22Rv1 (cell line): ENCODE results near the gene CHST4.

Source experiments
- H3K27ac ChIP-seq: fragments of 450-650 bp; 2 replicates; pipeline ENCODE4 v1.5.1; 2017
- CTCF ChIP-seq: fragments of 450-650 bp; IDR thresholded peaks from 2 replicates; pipeline ENCODE4 v1.5.1; 2017; ENCODE audit warnings: mild to moderate bottlenecking
- ZFX ChIP-seq: fragments of 450-650 bp; IDR thresholded peaks from 2 replicates; pipeline ENCODE4 v1.6.1; 2017; ENCODE audit warnings: antibody characterized with exemption, borderline replicate concordance

CHST4 gene

DNA sequence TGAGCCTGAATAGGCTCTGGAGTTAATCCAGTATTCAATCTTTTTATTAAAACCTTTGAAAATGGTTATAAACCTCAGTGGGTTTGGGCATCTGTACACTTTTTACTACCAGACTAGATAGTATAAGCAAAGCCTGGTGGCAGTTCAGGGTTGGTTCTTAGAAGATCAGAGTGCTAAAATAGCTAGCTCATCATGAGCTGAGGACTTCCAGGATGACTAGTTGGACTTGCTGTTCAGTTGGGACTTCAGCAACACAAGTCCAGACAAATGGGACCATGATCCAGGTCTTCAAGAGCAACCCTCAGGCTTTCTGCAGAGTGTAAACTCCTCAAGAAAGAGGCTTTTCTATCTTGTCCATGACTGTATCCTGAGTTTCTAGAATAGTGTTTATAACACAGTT is 35.9 kb upstream of the CHST4 start:
- no peak overlapping the region for H3K27ac ChIP-seq
- TF ChIP-seq ZFX (no peak), CTCF (no peak)

GRCh38 chr16:71491054-71491453 is 35.2 kb upstream of the CHST4 start:
- H3K27ac ChIP-seq, result no peak overlapping the region
- TF ChIP-seq ZFX (no peak), CTCF (no peak)

DNA sequence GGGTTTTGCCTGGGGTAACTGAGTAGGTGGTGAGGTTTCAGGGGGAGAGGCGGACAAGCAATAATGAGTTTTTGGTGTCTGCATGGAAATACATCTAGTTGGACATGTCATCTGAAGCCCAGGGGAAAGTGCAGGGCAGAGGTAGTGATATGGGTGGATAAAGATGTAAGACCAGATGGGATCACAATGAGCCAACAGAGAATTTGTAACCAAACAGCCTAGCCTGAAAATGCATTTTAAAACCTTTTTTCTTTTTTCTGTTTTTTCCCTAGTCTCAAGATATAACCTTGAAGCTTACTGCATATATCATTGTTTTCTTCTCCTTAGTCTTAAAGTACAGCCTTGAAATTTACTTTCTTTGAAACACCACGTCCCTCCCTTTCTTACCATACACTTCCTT is 33.4 kb upstream of the CHST4 start:
- TF ChIP-seq CTCF, result no peak
- TF ChIP-seq ZFX, result no peak
- H3K27ac ChIP-seq, result no peak overlapping the region

DNA sequence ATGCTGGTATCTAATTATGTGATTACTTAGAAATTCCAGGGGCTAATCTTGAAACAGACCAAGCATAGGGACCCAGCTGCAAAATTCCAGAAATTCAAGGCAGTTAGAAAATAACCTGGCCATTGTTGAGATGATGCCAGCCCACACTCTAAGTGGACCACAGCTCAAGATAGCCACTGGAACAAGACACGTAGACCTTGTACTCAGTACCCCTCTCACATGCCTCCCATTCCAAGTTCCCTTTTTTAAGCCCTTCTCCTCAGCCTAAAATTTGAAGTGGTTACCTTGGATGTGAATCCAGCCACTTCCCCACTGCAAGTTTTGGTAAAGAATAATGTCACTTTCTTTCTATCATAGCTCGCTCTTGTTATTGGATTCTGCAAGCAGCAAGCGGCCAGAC is 33.0 kb upstream of the CHST4 start:
- no peak for TF ChIP-seq CTCF
- TF ChIP-seq ZFX, result no peak
- H3K27ac ChIP-seq, result no peak overlapping the region

GRCh38 chr16:71498031-71498430 is 28.2 kb upstream of the CHST4 start:
- TF ChIP-seq CTCF (no peak), ZFX (no peak)

DNA sequence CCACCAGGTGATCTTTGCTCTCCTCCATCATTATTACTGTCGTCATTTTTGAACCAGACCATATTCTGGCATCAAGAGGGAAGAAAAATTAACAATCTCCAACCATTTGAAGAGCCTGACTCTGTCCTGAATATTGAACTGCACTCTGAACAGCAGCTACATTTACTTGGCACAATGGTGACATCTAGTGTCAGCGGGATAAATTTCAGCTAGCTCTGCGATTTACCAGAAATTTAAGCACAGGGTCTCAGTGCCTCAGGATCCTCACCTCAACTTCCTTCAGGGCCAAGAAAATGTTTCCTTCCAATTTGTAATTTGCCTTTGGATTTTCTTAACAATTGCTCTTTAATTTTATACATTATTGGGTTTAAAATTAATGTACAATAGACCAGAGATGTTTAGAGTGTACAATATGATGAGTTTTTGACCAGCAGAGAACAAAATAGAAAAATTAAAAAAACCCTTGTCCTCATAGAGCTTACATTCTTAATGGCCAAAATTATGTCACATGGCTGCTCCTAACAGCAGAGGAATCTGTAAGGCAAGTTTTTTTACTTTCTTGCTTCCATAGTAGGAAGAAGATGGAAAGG is 26.4 kb upstream of the CHST4 start:
- H3K27ac ChIP-seq, result no peak overlapping the region
- no peak for TF ChIP-seq ZFX
- peak; percentile 79 for TF ChIP-seq CTCF

More at GRCh38 chr16:71498031-71498430, 28.2 kb upstream of the CHST4 start:
- no peak overlapping the region for H3K27ac ChIP-seq

GRCh38 chr16:71500964-71501363 is 25.3 kb upstream of the CHST4 start:
- TF ChIP-seq ZFX (no peak), CTCF (no peak)
- H3K27ac ChIP-seq, result no peak overlapping the region
